Activated T-cell treated with anti-CD3 and anti-CD28 coated beads for 24 hours (primary cell): Measurements from ENCODE around the gene ALDOC.

Experiments used
- DNase-seq: peaks from one replicate; pipeline ENCODE4 v3.0.0-alpha.2; 2020; ENCODE audit warnings: low read depth

The ALDOC gene

GRCh38 chr17:28552176-28552999, 24.3 kb downstream of the ALDOC start, which contains the start of gene UNC119:
UNC119 (minus strand) TSS chr17:28552624; CDS start chr17:28552557, 67 bp downstream.
- peak; percentile 71 for DNase-seq

DNA sequence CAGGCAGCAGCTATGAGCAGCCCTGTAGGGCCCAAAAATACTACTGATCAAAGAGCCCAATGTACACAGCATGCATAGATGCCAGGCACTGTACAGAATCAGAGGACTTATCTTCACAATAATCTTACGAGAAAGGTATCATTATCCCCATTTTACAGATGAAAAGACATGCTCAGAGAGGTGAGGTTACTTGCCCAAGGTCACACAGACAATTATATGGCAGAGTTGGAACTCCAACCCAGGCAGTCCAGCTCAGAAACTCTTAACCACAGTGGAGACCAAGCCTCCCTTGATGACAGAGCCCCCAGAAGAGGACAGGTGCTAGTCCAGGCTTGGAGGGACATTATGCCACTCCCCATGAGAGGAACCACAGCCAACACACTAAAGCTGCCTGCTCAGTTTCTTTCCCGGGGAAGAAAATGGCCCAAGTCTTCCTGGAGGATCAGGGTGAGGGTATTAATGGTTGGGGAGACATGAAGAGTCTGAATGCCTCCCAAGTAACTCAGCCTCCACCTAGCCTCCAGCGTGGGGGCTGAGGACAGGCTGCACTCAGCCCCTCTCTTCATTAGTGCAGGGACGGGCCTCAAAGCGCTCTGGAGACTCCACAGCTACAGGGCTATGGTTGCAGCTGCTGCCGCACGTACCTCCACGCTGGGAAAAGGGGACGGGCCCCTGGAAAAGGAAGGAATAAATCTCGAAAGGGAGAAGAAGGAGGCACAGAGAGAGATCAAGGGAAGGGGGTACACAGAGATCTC, 25.1 kb downstream of the ALDOC start:
- no peak for DNase-seq

DNA sequence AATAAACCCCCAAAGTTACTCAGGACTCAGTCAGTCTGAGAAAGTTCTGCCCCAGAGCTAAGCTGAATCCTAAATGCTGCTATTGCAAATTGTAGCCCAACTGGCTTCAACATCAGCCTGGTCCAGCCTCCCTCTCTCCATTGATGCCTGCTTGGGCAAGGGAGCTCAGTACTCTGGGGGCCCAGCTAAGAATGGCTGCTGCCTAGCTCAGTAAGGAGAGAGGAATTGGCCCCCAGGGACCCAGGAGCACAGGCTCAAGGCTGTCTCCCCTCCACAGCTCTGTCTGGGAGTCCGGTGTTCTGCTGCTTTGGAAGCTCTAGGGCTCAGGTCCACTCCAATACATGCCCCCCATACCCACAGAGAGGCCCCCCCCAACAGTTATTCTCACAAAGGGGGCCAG, 25.8 kb downstream of the ALDOC start:
- no peak for DNase-seq

DNA sequence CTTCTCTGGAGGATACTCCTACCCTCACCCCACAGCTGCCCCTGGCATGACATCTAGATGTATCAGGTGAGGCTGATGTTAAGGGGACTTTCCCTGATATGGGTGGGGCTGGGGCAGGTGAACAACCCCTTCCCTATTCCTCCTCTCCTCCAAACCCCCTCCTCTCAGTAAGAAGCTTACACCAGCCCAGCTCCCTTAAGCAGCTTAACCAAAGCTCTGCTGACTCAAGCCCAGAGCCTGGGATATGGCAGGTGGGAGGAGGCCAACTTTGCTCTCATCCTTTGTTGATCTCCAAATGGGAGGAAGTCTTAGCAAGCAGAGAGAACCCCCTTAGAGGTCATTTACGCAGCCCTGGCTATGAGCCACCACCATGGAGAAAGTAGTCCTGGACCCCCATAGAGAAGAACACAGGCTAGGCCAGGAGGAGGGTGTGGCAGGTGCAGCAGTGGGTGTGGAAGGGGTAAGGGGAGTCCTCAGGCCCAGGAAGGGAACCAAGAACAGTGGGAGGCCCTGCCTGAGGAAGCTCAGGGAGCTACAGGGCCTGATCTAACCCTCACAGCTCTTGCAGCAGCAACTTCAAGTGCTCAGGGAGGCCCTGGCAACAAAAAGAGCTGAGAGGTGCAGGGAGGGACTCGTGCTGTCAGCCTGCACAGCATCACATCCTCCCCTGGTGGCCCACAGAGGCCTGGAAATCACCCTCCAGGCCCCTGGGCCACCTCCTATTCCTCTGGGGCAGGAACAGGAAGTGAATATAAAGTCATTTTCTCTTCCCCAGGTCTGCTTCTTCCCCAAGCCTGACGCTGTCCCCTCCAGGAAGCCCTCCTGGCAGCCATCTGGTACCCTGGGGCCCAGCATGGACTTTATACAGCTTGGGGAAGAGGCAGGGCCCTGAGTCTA, 27.2 kb downstream of the ALDOC start:
- peak; percentile 30 for DNase-seq

DNA sequence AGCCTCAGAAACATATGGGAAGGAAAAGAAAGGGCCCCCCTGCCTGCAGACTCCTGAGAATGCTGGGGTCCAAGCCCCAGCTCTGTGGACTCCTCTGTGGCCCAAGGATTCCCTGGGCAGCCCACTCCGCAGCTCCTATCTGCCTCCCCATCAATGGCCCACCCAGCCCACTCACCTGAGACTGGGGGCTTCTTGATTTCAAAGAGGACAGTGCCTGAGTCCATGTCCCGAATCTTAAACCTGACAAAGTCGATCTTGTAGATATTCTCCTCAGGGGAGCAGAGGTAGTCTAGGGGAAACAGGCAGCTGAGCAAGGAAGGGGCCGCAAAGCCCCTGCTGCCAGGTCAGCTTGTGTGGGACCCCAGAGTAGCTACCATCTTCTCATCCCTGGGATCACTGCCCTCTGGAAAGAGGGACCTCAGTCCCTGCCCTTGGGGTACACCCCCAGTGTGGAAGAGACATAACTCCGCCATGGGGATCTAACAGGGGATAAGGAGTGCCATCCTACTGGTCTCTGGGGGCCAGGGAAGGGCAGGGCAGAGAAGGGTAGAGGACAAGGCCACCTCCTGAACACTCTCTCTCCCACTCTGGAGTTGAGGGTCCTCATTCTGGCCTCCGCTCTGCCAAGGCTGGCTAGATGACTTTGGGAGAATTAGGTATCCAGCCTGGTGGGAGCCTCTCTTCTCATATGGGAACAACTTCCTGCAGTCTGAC, 28.1 kb downstream of the ALDOC start:
- no peak for DNase-seq

DNA sequence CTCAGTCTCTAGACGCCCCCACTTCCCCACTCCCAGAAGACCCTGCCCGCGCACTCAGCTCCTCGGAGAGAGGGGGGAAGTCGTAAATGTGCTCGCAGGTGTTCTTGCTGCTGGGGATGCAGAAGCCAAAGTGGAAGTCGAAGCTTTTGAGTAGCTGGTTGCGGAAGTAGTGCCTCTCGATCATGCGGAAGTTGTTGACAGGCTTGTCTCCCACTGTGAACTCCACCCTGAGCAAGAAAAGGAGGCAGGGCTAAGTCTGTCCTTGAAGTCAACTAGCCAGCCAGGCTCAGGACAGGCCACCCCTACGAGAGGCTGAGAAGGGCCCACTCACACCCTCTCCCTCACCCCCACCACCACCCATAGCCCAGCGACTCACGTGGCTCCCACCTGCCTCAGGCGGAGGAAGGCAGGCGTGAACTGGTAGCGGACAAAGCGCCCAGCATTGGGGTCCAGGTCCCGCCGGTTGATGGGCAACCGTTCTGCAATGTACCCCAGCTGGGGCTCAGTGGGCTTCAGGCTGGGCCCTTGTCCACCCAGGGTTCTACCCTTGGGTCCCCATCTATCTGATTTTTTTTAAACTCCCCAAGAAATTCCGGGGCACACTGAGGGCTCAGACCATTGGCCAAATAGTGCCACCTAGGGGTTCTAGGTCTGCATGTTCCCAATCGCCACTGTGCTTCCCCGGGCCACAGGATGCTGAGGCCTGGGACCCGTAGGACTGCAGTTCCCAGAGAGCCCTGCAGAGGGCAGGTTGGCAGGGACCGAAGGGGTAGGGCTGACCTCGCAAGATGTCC, 28.9 kb downstream of the ALDOC start:
- DNase-seq: peak; percentile 51

DNA sequence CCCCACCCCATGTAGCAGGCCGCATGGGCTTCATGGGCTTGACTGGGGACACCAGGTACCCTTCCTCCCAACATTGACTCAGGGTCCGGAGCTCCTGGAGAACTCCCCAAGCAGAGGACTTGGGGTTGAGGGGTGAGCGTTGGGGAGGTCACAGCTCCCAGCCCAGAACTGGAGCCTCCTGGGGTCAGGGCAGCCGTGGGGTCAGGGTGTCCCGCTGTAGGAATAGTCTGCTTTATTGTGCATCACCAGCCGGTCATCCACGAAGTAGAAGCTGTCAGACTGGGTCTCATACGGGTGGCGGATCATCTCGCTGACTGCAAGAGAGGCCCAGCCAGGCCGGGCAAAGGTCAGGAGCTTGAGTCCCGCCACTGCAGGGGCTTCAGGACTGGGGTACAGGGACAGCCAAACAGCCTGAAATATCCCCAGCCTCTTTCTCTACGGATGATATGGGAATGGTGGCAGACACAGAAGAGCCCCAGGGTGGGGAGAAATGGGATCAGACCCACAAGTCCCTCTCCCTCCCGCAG, 29.5 kb downstream of the ALDOC start:
- DNase-seq: no peak

DNA sequence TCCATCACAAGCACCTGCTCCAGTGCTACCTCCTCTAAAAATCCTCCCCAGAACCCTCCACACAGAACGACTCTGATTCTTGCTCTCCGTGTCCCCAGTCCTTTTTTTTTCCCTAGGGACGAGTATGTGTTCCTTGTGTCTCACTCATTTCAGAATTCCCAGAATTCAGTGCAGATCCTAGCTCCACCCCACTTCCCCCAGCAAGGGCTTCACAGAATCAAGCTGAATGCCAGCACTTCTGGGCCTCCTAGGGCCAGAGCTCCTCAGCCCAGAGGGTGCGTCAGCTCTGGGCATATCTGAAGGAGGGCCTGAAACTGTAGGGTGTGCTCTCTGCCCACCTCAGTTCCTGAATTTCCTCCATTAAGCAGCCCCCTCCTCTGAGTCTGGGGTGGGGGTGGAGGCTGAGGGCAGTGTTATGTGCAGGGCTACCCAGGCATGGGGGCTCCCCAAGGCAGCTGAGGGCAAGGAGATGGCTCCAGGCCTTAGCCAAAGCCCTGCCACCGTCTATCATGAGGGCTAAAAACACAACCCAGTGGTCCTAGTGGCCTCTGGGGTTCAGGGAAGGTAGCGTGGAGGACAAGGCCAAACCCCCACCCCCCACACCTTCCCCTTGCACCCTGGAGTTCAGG, 30.8 kb downstream of the ALDOC start:
- no peak for DNase-seq

DNA sequence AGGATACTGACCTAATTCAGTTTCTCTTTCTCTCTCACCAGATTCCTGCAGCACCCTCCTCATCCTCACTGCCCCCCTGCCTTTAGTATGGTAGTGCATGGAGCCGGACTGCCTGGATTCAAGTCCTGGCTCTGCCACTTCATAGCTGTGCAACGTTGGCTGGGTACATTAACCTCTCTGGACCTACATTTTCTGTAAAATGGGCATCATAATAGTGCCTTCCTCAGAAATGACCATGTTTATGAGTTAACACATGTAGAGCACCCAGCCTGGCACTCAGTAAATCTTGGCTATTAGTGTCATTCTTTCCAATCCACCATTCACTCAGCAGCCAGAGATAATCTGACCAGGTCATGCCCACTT, 31.6 kb downstream of the ALDOC start:
- DNase-seq: no peak

- DNase-seq: no peak
Measured at GRCh38 chr17:28544402-28545140, 32.1 kb downstream of the ALDOC start.

GRCh38 chr17:28541439-28541838, 35.3 kb downstream of the ALDOC start:
- no peak for DNase-seq

DNA sequence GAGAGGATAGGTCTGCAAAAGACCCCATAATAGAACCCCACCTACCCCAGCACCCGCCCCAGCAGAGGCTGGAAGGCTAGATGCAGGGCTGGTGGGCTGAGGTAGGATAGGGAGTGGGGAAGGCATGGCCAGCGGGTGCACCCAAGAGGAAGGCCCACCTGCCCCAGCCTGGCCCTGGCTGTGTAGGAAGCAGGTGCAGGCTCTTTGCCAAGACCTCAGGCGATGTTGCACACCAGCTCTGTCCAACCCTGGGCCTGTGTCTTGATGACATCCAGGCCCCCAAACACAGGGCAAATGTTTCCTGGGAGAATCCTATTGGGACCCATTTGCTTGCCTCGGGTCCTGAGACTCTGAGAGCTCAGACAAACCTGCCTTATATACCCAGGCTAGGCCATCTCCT, 36.5 kb downstream of the ALDOC start:
- no peak for DNase-seq

DNA sequence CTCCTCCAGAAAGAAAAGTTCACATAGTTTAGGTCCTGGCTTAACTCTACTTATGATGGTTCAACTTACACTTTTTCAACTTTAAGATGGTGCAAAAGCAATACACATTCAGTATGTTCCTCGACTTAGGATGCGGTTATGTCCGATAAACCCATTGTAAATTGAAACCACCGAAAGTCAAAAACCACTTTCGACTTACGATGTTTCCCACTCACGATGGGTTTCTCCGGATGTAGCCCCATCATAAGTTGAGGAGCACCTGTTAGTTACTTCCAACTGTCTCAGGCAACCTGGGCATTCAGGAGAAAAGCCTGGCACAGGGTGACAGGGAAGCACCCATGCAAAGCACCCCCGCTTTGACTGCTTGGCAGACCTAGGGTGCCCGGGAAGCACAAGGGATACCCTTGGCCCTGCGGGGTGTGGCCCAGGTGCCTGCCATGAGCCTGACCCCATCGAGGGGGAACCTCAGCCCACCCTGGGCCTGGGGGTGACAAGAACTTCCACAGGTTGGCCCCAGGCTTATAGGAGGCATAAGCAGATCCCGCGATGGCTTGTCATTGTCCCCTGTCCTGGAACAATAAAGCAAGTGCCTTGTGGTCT, 38.3 kb downstream of the ALDOC start:
- no peak for DNase-seq

DNA sequence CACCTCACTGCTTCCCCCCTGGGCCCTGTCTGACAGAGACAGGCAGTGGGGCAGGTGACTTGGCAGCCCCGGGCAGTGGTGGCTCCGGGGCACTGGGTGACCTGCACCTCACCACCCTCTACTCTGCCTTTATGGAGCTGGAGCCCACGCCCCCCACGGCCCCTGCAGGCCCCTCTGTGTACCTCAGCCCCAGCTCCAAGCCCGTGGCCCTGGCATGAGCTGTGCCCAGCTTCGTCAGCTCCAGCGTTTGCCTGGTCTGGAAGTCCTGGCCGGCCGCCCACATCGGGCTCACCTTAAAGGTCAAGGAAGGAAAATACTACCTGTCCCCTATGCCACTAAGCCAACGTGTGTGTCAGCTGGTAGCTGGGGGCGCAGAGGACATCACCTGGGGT, 39.5 kb downstream of the ALDOC start:
- no peak for DNase-seq

DNA sequence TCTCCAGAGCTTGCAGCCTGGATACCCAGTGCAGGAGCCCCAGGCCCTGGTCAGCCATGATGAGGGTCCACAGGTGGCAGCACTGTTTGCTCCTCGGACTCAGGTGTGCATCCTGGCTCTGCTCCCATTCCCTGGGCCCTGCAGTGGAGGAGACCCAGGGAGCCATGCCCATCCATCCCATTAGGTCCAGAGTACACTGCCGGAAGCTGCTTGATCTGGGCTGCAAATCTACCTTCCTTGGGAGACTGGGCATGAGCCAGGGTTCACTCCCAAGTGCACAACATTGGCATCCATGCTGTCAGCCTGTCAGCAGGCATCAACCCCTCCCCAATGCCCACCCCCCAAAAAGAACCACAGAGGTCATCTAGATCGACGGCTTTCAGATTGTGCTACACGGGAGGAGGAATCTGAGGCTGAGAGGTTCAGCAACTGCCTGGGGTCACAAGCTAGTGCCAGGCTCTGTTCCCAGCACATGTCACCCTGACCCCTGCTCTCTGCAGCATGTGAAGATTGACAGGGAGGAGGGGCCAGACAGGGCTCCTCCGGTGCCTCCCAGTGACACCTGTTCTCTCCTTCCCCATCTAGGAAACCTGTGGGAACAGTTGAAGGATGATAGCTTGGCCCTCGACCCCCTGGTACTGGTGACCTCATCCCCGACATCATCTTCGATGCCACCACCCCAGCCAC, 40.0 kb downstream of the ALDOC start:
- no peak for DNase-seq

GRCh38 chr17:28534740-28535375, 41.8 kb downstream of the ALDOC start:
- DNase-seq: no peak

DNA sequence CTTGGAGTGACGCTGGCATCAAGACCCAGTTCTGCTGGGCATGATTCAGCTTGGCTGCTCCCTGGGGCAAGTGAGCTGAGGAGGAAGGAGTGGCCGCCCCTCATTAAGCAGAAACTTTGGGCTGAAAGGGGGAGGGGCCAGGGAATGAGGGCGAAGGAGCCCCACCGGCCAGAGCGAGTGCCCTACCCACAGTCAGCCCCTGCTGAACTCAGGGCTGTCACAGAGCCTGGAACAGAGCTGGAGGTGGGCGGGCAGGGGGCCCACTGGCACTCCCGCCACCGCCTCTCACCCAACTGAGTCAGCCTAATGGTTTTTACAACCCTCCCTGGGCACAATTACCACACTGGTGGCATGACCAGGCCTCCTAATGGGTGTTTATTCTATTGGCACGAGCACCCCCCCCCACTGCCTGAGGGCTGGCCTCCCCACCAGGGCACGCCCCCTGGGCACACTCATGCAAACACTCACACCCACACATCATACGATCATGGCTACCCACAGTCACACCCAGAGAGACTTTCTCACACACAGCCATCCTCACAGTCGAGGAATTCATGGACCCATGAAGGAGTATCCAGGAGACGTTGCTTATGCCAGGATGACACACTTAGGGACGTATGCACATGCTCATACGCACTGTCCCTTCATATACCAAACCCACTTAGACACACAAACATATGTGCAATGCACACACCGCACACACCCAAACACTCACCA, 43.4 kb downstream of the ALDOC start:
- no peak for DNase-seq
